Mesenchymal stem cell (in vitro differentiated cells and primary cell): Measurements from ENCODE around the gene ST6GALNAC3.

ENCODE experiments used
- DNase-seq: peaks from one replicate; pipeline ENCODE4 v3.0.0-alpha.2; 2013
- H2AFZ ChIP-seq: one replicate; pipeline ENCODE4 v1.6.1; 2013; ENCODE audit warnings: low read depth, mild to moderate bottlenecking, control low read depth, inconsistent platforms, low read length, moderate library complexity
- H2AK5ac ChIP-seq: 2 replicates; pipeline ENCODE4 v1.6.1; 2013; ENCODE audit warnings: low read length, moderate library complexity, mild to moderate bottlenecking, inconsistent platforms; ENCODE audit not compliant: severe bottlenecking
- H2BK120ac ChIP-seq: one replicate; pipeline ENCODE4 v1.6.1; 2013; ENCODE audit warnings: low read depth, mild to moderate bottlenecking, inconsistent platforms, low read length, moderate library complexity
- H2BK12ac ChIP-seq, 2 experiments: one replicate each; pipeline ENCODE4 v1.6.1; 2013; ENCODE audit warnings: inconsistent platforms in 2 of 2, low read length in 2 of 2, mild to moderate bottlenecking in 2 of 2, moderate library complexity in 2 of 2, control low read depth in 1 of 2
- H2BK15ac ChIP-seq: one replicate; pipeline ENCODE4 v1.6.1; 2013; ENCODE audit warnings: mild to moderate bottlenecking, low read depth, inconsistent platforms; ENCODE audit not compliant: poor library complexity, severe bottlenecking
- H2BK5ac ChIP-seq: 2 replicates; pipeline ENCODE4 v1.6.1; 2013; ENCODE audit warnings: low read depth, mild to moderate bottlenecking, low read length, control low read depth, inconsistent platforms; ENCODE audit not compliant: poor library complexity, severe bottlenecking
- H3K14ac ChIP-seq, 2 experiments: one replicate each; pipeline ENCODE4 v1.6.1; 2013; ENCODE audit warnings: inconsistent platforms in 2 of 2, low read length in 2 of 2, control low read depth in 1 of 2, mild to moderate bottlenecking in 1 of 2, moderate library complexity in 1 of 2
- H3K18ac ChIP-seq, 2 experiments: one replicate each; pipeline ENCODE4 v1.6.1; 2013; ENCODE audit warnings: inconsistent platforms in 2 of 2, low read length in 2 of 2, control low read depth in 1 of 2, low read depth in 1 of 2, mild to moderate bottlenecking in 1 of 2
- H3K23ac ChIP-seq, 2 experiments: one replicate each; pipeline ENCODE4 v1.6.1; 2013; ENCODE audit warnings: inconsistent platforms in 2 of 2, low read length in 2 of 2, mild to moderate bottlenecking in 2 of 2, moderate library complexity in 2 of 2, control low read depth in 1 of 2
- H3K27ac ChIP-seq: 2 replicates; pipeline ENCODE4 v1.5.1; 2013; ENCODE audit warnings: mild to moderate bottlenecking, moderate library complexity, low read length, control low read depth, inconsistent platforms; ENCODE audit not compliant: poor library complexity, severe bottlenecking
- H3K27me3 ChIP-seq, 2 experiments: 2 replicates each; pipeline versions ENCODE4 v1.6.1 to v1.7.0; 2013; ENCODE audit warnings: low read length in 2 of 2, mild to moderate bottlenecking in 2 of 2, moderate library complexity in 2 of 2, control low read depth in 1 of 2, inconsistent platforms in 1 of 2; ENCODE audit not compliant: control insufficient read depth in 1 of 2, insufficient read depth in 1 of 2
- H3K36me3 ChIP-seq, 2 experiments: 2 replicates each; pipeline versions ENCODE4 v1.6.1 to v1.7.0; 2013; ENCODE audit warnings: low read length in 2 of 2, control low read depth in 1 of 2, inconsistent platforms in 1 of 2, low read depth in 1 of 2, mild to moderate bottlenecking in 1 of 2; ENCODE audit not compliant: insufficient read depth in 2 of 2, control insufficient read depth in 1 of 2
- H3K4ac ChIP-seq, 2 experiments: one replicate each; pipeline ENCODE4 v1.6.1; 2013; ENCODE audit warnings: inconsistent platforms in 2 of 2, low read length in 2 of 2, mild to moderate bottlenecking in 2 of 2, moderate library complexity in 2 of 2, control low read depth in 1 of 2, low read depth in 1 of 2
- H3K4me1 ChIP-seq: 2 replicates; pipeline ENCODE4 v1.6.1; 2013; ENCODE audit warnings: low read depth, low read length, control low read depth; ENCODE audit not compliant: control insufficient read depth, insufficient read depth
- H3K4me2 ChIP-seq: 2 replicates; pipeline ENCODE4 v1.6.1; 2013; ENCODE audit warnings: low read length, mild to moderate bottlenecking, inconsistent platforms; ENCODE audit not compliant: poor library complexity, severe bottlenecking
- H3K4me3 ChIP-seq, 2 experiments: 2 replicates each; pipeline versions ENCODE4 v1.5.1 to v1.7.0; 2013; ENCODE audit warnings: low read length in 2 of 2, mild to moderate bottlenecking in 2 of 2, control low read depth in 1 of 2, low read depth in 1 of 2; ENCODE audit not compliant: insufficient read depth in 1 of 2
- H3K79me1 ChIP-seq: replicated peaks from 2 replicates; pipeline ENCODE4 v1.6.1; 2013; ENCODE audit warnings: mild to moderate bottlenecking, control low read depth, low read length, inconsistent platforms; ENCODE audit not compliant: poor library complexity, severe bottlenecking
- H3K9ac ChIP-seq: 2 replicates; pipeline ENCODE4 v1.7.0; 2013; ENCODE audit warnings: mild to moderate bottlenecking, low read length, moderate library complexity
- H3K9me3 ChIP-seq: 2 replicates; pipeline ENCODE4 v1.7.0; 2013; ENCODE audit warnings: mild to moderate bottlenecking, low read length; ENCODE audit not compliant: control insufficient read depth
- H4K8ac ChIP-seq: one replicate; pipeline ENCODE4 v1.6.1; 2013; ENCODE audit warnings: inconsistent platforms, mild to moderate bottlenecking, low read length, moderate library complexity
- H4K91ac ChIP-seq: one replicate; pipeline ENCODE4 v1.6.1; 2013; ENCODE audit warnings: mild to moderate bottlenecking, low read length, inconsistent platforms
- WGBS: methylation state at CpG from one replicate; pipeline ENCODE4 v1.1.7; 2013; ENCODE audit warnings: mixed read lengths; 5-methylcytosine and 5-hydroxymethylcytosine counted together

ST6GALNAC3 gene

DNA sequence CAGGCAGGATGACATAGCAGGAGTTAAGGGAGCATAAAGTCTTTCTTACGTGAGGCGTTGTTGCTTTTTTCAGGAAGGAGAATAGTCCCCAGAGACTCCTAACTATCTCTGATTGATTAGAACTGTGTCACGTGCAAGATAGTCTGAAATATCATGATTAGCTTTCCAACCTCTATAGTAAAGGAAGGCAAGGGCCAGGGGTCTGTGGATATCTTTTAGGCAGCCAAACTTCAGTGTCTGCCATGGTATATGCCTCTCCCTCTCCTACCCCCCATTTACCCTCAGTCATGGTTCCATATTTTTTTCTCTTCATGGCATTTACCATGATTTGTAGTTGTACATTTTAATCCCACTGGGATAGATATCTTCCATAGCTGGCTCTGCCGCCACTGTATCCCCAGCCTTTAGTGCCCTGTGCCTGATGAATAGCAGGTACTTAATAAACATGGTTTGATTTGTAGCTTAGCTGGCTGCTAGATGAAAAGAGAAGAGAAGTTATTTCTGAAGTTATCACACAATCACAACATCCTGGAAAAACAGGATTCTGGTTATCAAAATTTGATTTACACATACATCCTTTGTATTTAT is 474.1 kb downstream of the ST6GALNAC3 start:
- no peaks in the 10 kb centered on the region for H3K9me3 ChIP-seq
- WGBS: no CpG with 5 or more reads among the region's 4 CpGs
- H3K79me1 ChIP-seq: no peaks in the 10 kb centered on the region

DNA sequence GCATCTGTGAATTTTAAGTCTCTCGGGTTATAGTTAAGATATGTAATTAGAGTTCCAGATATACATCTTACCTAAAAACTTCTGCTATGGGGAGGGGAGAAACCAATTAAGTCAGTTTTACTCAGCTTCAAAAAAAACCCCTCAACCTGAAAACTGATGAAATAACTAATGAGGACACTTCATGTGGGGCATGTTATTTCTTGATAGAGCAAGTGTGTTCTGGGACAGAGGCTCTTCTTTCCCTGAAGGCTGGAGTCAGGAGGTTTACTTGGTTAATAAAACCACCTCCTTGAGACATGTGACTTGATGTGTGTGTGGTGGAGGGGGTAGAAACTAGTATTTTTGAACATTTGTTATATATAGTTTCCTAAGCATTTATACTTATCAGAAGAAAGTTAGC is 479.7 kb downstream of the ST6GALNAC3 start:
- no peak for DNase-seq
- Histone ChIP-seq H2BK5ac (no peak overlapping the region), H3K14ac (no peak overlapping the region), H3K27ac (no peak overlapping the region), H3K9me3 (no peaks in the 10 kb centered on the region), H2BK15ac (no peak overlapping the region), H4K8ac (no peak overlapping the region), H2AFZ (no peak overlapping the region), H2BK120ac (no peak overlapping the region), H3K79me1 (no peaks in the 10 kb centered on the region), H3K4me1 (no peaks in the 10 kb centered on the region), H3K4me2 (no peak overlapping the region), H2AK5ac (no peak overlapping the region), H3K36me3 (no peaks in the 10 kb centered on the region), H3K9ac (no peak overlapping the region), H2BK12ac (no peak overlapping the region), H3K4ac (no peak overlapping the region), H3K4me3 (no peak overlapping the region), H3K18ac (no peak overlapping the region), H3K23ac (no peak overlapping the region), H3K27me3 (no peaks in the 10 kb centered on the region), H4K91ac (no peak overlapping the region)
- WGBS: no CpG with 5 or more reads among the region's 1 CpG

More for the DNA sequence above, 474.1 kb downstream of the ST6GALNAC3 start:
- Histone ChIP-seq H4K91ac (no peak overlapping the region), H2AK5ac (no peak overlapping the region), H4K8ac (no peak overlapping the region), H3K27me3 (no peaks in the 10 kb centered on the region), H2BK120ac (no peak overlapping the region), H3K4me3 (no peak overlapping the region), H3K4me2 (no peak overlapping the region), H3K18ac (no peak overlapping the region), H3K4me1 (no peaks in the 10 kb centered on the region), H2BK5ac (no peak overlapping the region), H3K23ac (no peak overlapping the region), H2AFZ (no peak overlapping the region), H3K36me3 (no peaks in the 10 kb centered on the region), H2BK15ac (no peak overlapping the region), H3K14ac (no peak overlapping the region), H3K27ac (no peak overlapping the region), H3K9ac (no peak overlapping the region), H2BK12ac (no peak overlapping the region), H3K4ac (no peak overlapping the region)
- no peak for DNase-seq

DNA sequence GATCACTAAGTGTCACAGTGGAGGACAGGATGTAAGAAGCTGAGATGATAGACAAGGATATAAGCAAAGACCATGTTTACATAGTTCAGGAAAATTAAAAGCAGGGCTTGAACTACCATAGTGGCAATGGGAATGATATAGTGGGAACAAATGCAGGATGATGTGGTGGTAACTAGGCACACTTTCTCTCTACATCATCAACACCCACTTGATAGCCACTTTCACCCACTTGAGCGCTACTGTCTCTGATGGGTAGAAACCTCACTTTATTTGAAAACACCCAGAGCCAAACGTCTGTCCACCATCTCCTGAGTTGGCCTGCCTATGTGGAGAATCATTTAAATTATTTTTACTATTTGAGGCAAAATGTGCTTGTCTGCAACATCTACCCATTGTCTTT is 487.7 kb downstream of the ST6GALNAC3 start:
- H3K27ac ChIP-seq: no peak overlapping the region
- H3K4me2 ChIP-seq: no peak overlapping the region
- WGBS: 100% methylated on average over 1 of the region's 2 CpGs
- H3K18ac ChIP-seq: no peak overlapping the region
- no peak overlapping the region for H3K4ac ChIP-seq
- no peak for DNase-seq
- H2AK5ac ChIP-seq: no peak overlapping the region
- H3K79me1 ChIP-seq: no peaks in the 10 kb centered on the region
- no peak overlapping the region for H4K91ac ChIP-seq
- no peak overlapping the region for H3K4me3 ChIP-seq
- peaks cover 0 to 3% of the 10 kb centered on the region in 2 experiments for H3K27me3 ChIP-seq
- H3K23ac ChIP-seq: no peak overlapping the region
- no peak overlapping the region for H4K8ac ChIP-seq
- H3K4me1 ChIP-seq: no peaks in the 10 kb centered on the region
- no peak overlapping the region for H2BK5ac ChIP-seq
- H2AFZ ChIP-seq: no peak overlapping the region
- no peak overlapping the region for H3K9ac ChIP-seq
- H3K9me3 ChIP-seq: no peaks in the 10 kb centered on the region
- H3K14ac ChIP-seq: no peak overlapping the region
- no peak overlapping the region for H2BK120ac ChIP-seq
- no peak overlapping the region for H2BK12ac ChIP-seq
- no peaks in the 10 kb centered on the region for H3K36me3 ChIP-seq
- no peak overlapping the region for H2BK15ac ChIP-seq

DNA sequence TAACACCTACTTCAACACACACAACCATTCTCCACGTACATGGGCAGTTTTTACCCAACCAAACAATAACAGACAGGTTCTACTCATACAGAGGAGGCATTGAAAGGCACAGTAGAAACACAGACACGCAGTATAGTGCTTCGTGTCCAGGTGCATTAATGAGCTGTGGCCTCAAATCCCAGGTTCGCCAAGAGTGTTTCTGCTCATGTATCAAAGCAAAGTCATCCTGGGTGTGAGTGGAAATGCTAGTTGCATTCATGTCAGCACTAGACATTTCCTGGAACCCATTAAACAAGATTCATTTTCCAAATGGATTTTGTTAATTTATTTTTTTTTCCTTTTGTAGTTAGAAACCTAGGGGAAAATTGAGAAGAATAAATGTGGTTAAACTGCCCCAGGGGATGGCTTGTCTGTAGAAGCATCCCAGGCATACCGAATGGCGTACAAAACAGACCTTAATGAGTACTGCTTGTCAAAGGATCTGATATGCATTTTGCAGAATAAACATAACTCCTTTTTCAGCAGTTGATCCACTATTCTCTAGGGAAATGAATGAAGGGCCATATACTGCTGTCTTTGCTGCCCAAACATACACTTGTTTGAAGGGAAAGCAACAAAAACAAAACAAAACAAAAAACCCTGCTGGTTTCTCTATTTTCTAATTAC is 494.2 kb downstream of the ST6GALNAC3 start:
- no peak overlapping the region for H4K91ac ChIP-seq
- 82% methylated on average over 3 of the region's 6 CpGs for WGBS
- no peak overlapping the region for H2BK120ac ChIP-seq
- H4K8ac ChIP-seq: no peak overlapping the region
- H3K79me1 ChIP-seq: no peaks in the 10 kb centered on the region
- no peak overlapping the region for H2BK5ac ChIP-seq
- no peak overlapping the region for H2AK5ac ChIP-seq
- no peak overlapping the region for H3K4me3 ChIP-seq
- H3K9ac ChIP-seq: no peak overlapping the region
- peaks cover 0 to 3% of the 10 kb centered on the region in 2 experiments for H3K27me3 ChIP-seq
- no peak overlapping the region for H3K27ac ChIP-seq
- no peak overlapping the region for H3K23ac ChIP-seq
- no peak overlapping the region for H2BK12ac ChIP-seq
- no peak overlapping the region for H3K14ac ChIP-seq
- no peak overlapping the region for H3K4me2 ChIP-seq
- no peak for DNase-seq
- no peak overlapping the region for H3K18ac ChIP-seq
- H3K9me3 ChIP-seq: no peaks in the 10 kb centered on the region
- no peak overlapping the region for H2AFZ ChIP-seq
- H3K4me1 ChIP-seq: no peaks in the 10 kb centered on the region
- no peak overlapping the region for H2BK15ac ChIP-seq
- no peak overlapping the region for H3K4ac ChIP-seq
- H3K36me3 ChIP-seq: no peaks in the 10 kb centered on the region
